ENCODE measurements around the gene SNN.

The SNN gene

GRCh38 chr16:11681556-11681955, 13.3 kb downstream of the SNN start:
- no peak for DNase-seq

GRCh38 chr16:11681976-11682654, 13.9 kb downstream of the SNN start:
- no peak for DNase-seq

GRCh38 chr16:11682655-11683096, 14.4 kb downstream of the SNN start:
- no peak for DNase-seq

- no peak for DNase-seq
Observed at GRCh38 chr16:11683145-11683544, 14.9 kb downstream of the SNN start.

GRCh38 chr16:11684231-11685025, 16.2 kb downstream of the SNN start:
- no peak for DNase-seq

GRCh38 chr16:11685844-11686618, 17.8 kb downstream of the SNN start:
- DNase-seq = no peak

DNA sequence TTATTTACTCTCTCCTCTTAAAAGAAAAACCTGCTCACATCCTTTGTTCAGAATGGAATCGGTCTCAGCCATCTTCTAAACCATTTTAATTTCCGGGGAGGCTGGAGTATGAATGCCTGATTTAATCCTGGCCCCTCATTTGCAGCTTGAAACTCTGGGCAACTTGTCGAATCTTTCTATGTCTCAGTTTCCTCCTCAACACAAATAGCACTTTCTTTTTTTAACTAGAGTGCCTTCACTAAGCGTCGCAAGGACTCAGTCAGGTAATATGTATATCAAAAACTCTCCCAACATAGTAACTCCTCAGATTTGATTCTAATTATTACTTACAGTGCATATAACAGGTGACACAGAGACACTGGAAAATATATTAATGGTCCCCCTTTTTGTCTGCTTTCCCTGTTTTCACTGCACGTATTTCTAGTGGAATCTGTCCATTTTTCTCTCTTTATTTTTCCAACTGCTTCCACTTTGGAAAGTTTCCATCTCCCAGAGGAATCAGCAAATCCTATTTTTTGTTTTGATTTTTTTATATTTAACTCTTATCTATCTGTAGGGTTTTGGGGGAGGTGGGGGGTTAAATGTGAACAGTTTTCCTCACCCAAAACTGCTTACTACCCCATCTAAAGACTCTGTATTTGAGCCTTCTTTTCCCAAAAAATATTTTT, 18.6 kb downstream of the SNN start:
- DNase-seq = no peak

GRCh38 chr16:11687601-11688519, 19.6 kb downstream of the SNN start:
- no peak for DNase-seq

- DNase-seq = no peak
Observed at GRCh38 chr16:11688520-11688886, 20.2 kb downstream of the SNN start.

DNA sequence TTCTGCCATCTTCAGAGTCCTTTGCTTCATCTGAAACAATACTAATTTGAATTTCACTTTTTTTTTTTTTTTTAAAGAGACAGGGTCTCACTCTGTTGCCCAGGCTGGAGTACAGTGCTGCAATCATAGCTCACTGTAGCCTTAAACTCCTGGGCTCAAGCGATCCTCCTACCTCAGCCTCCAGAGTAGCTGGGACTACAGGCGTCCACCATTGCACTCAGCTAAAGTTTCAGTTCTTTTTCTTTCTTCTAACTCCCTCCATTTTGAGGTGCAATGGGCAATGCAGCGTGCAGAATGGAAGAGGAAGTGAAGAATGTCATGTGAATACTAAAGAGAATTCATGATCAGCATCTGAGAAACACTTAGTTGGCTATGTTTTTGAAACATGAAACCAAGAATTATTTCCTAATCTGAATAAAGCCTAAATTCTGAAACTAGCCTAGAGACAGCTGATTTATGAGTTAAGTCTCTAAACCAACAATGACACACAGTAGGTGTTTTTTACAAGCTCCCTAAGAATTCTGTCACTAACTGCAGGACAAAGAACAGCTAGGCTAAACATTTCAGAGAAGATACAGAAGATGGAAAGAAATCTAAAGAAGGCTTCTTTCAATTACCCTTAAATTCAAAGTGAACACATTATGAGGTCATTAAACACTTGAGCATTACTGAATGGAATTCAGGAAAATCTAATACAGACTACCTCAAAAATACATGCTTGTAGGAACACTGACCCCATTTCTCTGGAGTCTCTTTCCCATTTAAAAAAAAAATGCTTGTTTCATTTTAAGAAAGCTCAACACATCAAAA, 21.0 kb downstream of the SNN start:
- no peak for DNase-seq

GRCh38 chr16:11691235-11691634, 23.0 kb downstream of the SNN start:
- no peak for DNase-seq

DNA sequence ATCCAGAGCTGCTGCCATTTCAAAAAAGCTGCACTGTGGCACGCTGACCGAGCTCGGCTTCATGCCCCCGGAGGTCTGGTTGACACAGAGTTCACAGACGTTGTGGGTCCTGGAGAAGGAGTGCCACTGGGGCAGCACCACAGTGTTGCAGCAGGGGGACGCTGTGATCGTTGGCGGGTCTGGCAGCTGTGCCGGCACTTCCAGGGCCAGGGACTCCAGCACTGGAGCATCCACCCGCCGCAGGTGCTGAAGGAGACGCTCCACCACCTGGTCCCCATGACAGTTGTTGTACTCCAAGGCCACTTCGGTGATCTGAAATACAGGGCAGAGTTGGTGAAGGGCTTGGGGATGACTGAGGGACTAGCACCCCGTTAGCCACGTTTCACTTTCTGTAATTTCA, 23.5 kb downstream of the SNN start:
- no peak for DNase-seq

GRCh38 chr16:11692171-11692570, 23.9 kb downstream of the SNN start:
- DNase-seq = no peak

GRCh38 chr16:11692651-11693050, 24.4 kb downstream of the SNN start:
- DNase-seq = no peak

GRCh38 chr16:11696266-11697012, 28.2 kb downstream of the SNN start:
- no peak for DNase-seq

- no peak for DNase-seq
Observed at GRCh38 chr16:11697319-11697718, 29.1 kb downstream of the SNN start.

DNA sequence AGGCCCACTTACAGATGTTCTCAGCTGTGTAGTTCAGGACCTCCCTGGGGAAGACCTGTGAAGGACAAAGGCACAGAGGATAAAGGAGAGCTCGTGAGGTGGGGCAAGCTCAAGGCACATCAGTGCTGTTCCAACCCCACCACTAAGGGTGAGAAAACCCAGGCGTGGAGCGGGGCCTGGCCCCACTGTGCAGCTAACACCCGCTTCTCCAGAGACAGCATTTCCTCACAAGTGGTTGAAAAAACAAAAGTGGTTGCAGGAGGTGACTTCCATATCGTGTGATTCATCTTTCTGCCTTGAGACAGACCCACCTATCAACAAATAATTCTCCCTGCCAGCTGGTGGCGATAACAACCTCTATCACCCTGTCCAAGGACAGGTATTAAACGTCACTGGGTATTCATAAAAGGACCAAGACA, 30.0 kb downstream of the SNN start:
- no peak for DNase-seq

GRCh38 chr16:11699234-11699894, 31.1 kb downstream of the SNN start:
- DNase-seq = no peak

DNA sequence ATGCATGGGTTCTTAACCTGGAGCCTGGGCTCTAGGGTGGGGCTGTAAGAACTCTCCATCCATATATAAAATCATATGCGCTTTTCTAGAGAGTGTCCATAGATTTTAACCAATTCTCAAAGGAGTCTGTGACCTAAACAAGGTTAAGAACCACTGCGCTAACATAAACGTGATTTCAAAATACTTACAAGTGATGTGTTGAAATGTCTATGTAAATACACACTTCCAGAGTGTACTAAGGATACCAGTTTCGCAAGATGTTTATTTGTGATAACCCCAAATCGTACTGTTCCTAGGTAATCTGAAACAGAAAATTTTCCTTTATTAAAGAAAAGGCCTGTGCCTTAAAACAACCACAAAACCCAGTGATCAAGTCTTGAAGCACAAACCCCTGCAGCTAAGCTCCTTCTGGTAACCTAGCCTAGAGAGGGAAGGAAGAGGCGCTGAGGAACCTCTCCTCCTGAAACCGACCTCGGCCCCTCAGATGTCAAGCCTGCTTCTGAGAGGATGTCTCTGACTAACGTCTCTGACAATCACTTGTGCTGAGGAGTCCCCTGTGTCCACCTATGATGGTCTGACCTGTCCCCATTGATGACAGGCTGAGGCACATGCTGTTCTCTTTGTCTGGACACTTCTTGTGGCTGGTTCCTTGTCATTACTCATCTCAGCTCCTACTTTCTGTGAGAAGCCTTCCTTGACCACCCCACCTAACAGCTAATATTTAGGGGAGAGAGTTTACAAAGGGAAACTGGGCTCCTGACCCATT, 32.2 kb downstream of the SNN start:
- DNase-seq = peak; percentile 10 to 12

Data from Kasumi-1 (cell line).